ENCODE results near the gene HDAC4. TPM values are rescaled to one million over a fixed set of nuclear protein-coding genes. Genes with fewer than 3 reads are reported as not detected.

Gene HDAC4
- total RNA-seq, 5 donors from 2014 or later (not counting 1 experiment from before 2014, with no cell fraction given) = 44.8 to 80.2 (median 60.9) TPM

DNA sequence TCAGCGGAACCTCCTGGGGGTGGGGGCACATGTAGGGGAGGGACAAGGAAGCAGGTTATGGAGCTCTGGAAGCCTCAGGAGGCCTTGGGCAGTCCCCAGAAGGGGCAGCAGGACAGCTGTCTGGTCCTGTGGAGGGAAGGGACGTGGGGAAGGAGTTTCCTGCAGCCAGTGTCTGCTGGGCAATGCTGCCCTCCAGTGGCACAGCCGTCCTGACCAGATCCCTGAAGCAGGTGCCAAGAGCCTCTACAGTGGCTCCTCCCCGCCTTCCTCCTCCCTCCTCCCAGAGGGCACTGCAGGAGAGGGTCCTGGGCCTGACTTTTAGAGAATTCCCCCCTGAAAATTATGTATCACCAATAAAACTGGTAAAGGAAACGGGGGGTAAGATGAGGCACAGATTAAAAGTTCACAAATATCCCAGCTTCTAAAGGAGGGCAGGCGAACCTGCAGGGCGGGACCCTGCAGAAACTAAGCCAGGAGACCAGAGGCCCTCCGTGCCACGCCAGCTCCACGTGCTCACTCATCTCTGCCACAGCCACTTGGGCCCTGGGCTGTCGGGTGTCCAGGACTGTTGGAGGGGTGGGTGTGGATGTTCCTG, 294.4 kb downstream of the HDAC4 start:
- Mint-ChIP-seq H3K4me3 (no peak overlapping the region), H3K4me1 (no peaks in the 10 kb centered on the region), H3K27ac (no peak overlapping the region), H3K27me3 (no peaks in the 10 kb centered on the region), H3K36me3 (peaks cover 22% of the 10 kb centered on the region), H3K9me3 (no peaks in the 10 kb centered on the region)
- Histone ChIP-seq H3K27ac (ENCODE audit: low read length) (no peak overlapping the region), H3K27me3 (replicated peaks in 1 of 2; ENCODE audit: control insufficient read depth in 2 of 2, extremely low read depth in 1 of 2, insufficient read depth in 2 of 2, low read length in 1 of 2) (no peaks in the 10 kb centered on the region), H3K4me1 (ENCODE audit: control insufficient read depth in 1 of 2, extremely low read depth in 1 of 2, insufficient read depth in 2 of 2, low read length in 2 of 2) (no peaks in the 10 kb centered on the region), H3K36me3 (ENCODE audit: control insufficient read depth in 2 of 2, extremely low read depth in 1 of 2, insufficient read depth in 1 of 2, low read length in 1 of 2) (peaks cover 40 to 83% of the 10 kb centered on the region in 2 donors), H3K4me3 (ENCODE audit: control insufficient read depth in 1 of 2, extremely low read depth in 1 of 2, low read length in 1 of 2) (no peak overlapping the region), H3K9me3 (no peaks in the 10 kb centered on the region)
- WGBS (ENCODE audit: insufficient coverage) = 72% methylated on average over 5 of the region's 11 CpGs
- ATAC-seq (replicated peaks in 1 of 4) (no peak), DNase-seq (no peak)
- ChIA-PET POLR2A (no interaction called here), CTCF (no interaction called here)

DNA sequence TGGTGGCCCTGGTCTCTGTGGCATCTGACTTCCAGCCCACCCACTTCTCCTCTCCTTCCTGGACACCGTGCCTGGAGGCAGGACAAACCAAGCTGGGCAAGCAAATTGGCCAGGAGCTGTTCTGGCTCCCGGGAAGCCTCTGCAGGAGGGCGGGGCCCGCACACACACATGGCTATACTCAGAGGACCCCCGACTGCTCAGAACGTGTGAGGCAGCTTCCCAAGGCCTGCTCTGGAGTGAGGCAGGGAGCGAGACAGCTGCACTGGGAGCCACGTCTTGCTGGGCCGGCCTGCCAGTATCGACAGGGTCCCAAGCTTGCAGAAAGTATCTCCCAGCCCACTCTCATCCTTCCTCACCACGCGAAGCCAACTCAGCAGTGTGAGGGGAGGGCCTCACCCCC, 295.6 kb downstream of the HDAC4 start:
- peaks cover 43 to 83% of the 10 kb centered on the region in 2 donors for H3K36me3 ChIP-seq (ENCODE audit: control insufficient read depth in 2 of 2, extremely low read depth in 1 of 2, insufficient read depth in 1 of 2, low read length in 1 of 2)
- no peaks in the 10 kb centered on the region for H3K27me3 ChIP-seq (replicated peaks in 1 of 2; ENCODE audit: control insufficient read depth in 2 of 2, extremely low read depth in 1 of 2, insufficient read depth in 2 of 2, low read length in 1 of 2)
- H3K9me3 Mint-ChIP-seq = no peaks in the 10 kb centered on the region
- no peak overlapping the region for H3K27ac Mint-ChIP-seq
- ChIA-PET POLR2A (no interaction called here), CTCF (no interaction called here)
- H3K4me1 ChIP-seq (ENCODE audit: control insufficient read depth in 1 of 2, extremely low read depth in 1 of 2, insufficient read depth in 2 of 2, low read length in 2 of 2) = no peaks in the 10 kb centered on the region
- H3K9me3 ChIP-seq = no peaks in the 10 kb centered on the region
- WGBS (ENCODE audit: insufficient coverage) = 96% methylated on average over 9 of the region's 12 CpGs
- no peak overlapping the region for H3K4me3 ChIP-seq (ENCODE audit: control insufficient read depth in 1 of 2, extremely low read depth in 1 of 2, low read length in 1 of 2)
- no peaks in the 10 kb centered on the region for H3K4me1 Mint-ChIP-seq
- no peak overlapping the region for H3K27ac ChIP-seq (ENCODE audit: low read length)
- ATAC-seq (replicated peaks in 1 of 4) = no peak
- no peak overlapping the region for H3K4me3 Mint-ChIP-seq
- no peaks in the 10 kb centered on the region for H3K27me3 Mint-ChIP-seq
- no peak for DNase-seq
- H3K36me3 Mint-ChIP-seq = peaks cover 27% of the 10 kb centered on the region

DNA sequence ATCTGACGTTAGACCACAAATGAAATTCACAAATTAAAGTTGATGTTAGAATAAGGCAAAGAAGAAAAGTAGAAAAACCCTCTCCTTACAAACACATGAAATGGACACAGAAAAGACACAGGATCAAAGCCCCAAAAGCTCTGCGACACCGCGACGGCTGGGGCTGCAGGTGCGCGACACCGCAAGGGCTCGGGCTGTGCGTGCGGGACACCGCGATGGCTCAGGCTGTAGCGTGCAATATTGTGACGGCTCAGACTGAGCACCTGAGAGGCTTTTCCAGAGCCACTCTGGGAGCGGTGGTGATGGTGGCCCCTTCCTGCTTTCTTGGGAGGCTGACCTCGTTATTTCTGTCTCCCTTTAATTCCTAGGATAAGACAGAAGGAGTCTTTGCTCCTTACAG, 296.0 kb downstream of the HDAC4 start:
- ChIA-PET CTCF (no interaction called here), POLR2A (no interaction called here)
- Histone ChIP-seq H3K4me3 (ENCODE audit: control insufficient read depth in 1 of 2, extremely low read depth in 1 of 2, low read length in 1 of 2) (no peak overlapping the region), H3K9me3 (no peaks in the 10 kb centered on the region), H3K27me3 (replicated peaks in 1 of 2; ENCODE audit: control insufficient read depth in 2 of 2, extremely low read depth in 1 of 2, insufficient read depth in 2 of 2, low read length in 1 of 2) (no peaks in the 10 kb centered on the region), H3K27ac (ENCODE audit: low read length) (no peak overlapping the region), H3K36me3 (ENCODE audit: control insufficient read depth in 2 of 2, extremely low read depth in 1 of 2, insufficient read depth in 1 of 2, low read length in 1 of 2) (peaks cover 44 to 84% of the 10 kb centered on the region in 2 donors), H3K4me1 (ENCODE audit: control insufficient read depth in 1 of 2, extremely low read depth in 1 of 2, insufficient read depth in 2 of 2, low read length in 2 of 2) (no peaks in the 10 kb centered on the region)
- no peak overlapping the region for H3K27ac Mint-ChIP-seq
- DNase-seq = no peak
- H3K27me3 Mint-ChIP-seq = no peaks in the 10 kb centered on the region
- H3K4me1 Mint-ChIP-seq = no peaks in the 10 kb centered on the region
- H3K4me3 Mint-ChIP-seq = no peak overlapping the region
- no peaks in the 10 kb centered on the region for H3K9me3 Mint-ChIP-seq
- H3K36me3 Mint-ChIP-seq = peaks cover 25% of the 10 kb centered on the region
- no peak for ATAC-seq (replicated peaks in 1 of 4)
- 97% methylated on average over 16 of the region's 17 CpGs for WGBS (ENCODE audit: insufficient coverage)

DNA sequence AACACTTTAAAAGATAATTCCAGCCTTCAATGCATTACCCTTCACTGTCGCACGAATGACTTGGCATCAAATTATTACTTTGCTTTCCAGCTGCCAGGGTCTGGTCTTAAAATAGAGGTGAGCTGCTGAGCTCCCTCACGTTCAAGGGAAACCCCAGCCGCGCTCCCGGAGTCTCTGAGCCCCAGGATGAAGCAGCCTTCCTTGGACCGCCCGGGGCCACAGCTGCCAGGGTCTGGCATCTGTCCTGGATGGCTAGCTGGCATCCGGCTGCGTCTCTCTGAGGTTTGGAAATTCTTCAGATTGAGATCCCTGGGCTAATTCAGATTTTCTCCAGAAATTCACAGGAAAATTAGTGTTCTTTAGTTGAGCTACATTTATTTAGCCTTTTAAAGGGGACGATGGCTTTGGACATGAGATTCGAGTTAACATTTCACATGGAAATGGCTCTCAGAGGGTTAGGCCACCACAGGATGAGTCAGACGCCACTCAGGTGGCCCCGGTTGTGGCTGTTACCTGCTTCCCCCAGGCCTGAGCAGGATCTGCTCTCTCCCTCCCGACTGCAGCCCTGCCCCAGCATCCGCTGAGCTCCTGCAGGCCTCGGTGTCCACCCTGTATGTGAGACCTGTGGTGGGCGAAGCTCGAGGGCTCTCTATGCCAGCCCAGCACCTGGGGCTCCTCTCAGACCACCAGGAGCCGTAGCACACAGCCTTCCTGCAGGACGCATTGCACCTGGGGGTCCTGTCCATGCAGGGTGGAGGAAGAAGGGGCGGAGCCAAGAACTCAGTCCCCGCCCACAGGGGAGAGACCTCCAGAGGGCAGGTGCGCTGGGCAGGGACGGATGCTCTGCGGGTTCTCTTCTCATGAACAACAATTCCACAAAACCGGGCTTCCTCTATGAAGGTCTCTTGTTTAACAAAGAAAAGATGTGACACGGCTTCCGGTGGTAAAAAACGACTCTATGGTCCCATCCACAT, 297.4 kb downstream of the HDAC4 start:
- Mint-ChIP-seq H3K36me3 (peaks cover 25% of the 10 kb centered on the region), H3K27ac (no peak overlapping the region), H3K9me3 (no peaks in the 10 kb centered on the region), H3K4me1 (no peaks in the 10 kb centered on the region), H3K27me3 (no peaks in the 10 kb centered on the region), H3K4me3 (no peak overlapping the region)
- ChIA-PET POLR2A (no interaction called here), CTCF (interaction anchor here in 1 of 2 donors (0.6 kb wide), 1 partner anchor 1516 kb away, joined by 3 read pairs; no protein-coding TSS in a partner anchor)
- Histone ChIP-seq H3K4me1 (ENCODE audit: control insufficient read depth in 1 of 2, extremely low read depth in 1 of 2, insufficient read depth in 2 of 2, low read length in 2 of 2) (no peaks in the 10 kb centered on the region), H3K27me3 (replicated peaks in 1 of 2; ENCODE audit: control insufficient read depth in 2 of 2, extremely low read depth in 1 of 2, insufficient read depth in 2 of 2, low read length in 1 of 2) (no peaks in the 10 kb centered on the region), H3K36me3 (ENCODE audit: control insufficient read depth in 2 of 2, extremely low read depth in 1 of 2, insufficient read depth in 1 of 2, low read length in 1 of 2) (peaks cover 43 to 74% of the 10 kb centered on the region in 2 donors), H3K27ac (ENCODE audit: low read length) (no peak overlapping the region), H3K4me3 (ENCODE audit: control insufficient read depth in 1 of 2, extremely low read depth in 1 of 2, low read length in 1 of 2) (no peak overlapping the region), H3K9me3 (no peaks in the 10 kb centered on the region)
- ATAC-seq (replicated peaks in 1 of 4) (no peak), DNase-seq (no peak)
- WGBS (ENCODE audit: insufficient coverage) = 97% methylated on average over 19 of the region's 30 CpGs

DNA sequence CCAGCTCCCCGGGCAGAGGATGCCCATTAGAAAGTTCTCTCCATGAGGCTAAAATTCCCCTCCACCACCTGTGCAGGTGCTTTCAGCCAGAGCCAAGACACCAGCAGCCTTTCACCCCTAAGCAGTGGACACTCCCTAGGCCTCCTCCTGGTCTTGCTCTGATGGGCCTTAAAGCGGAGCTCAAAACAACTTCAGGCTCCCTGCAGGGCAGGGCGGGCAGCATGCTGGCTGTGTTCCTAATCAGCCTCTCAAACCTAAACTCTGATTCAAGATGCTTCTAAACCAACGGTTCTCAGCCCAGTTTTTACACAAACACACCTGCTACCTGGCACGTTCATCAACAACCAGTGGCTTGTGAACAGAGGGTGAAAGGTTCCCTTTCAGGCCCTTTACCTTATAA, 298.6 kb downstream of the HDAC4 start:
- ChIA-PET CTCF (interaction anchor here in 1 of 2 donors (0.6 kb wide), 1 partner anchor 1514 kb away, joined by 3 read pairs; no protein-coding TSS in a partner anchor), POLR2A (no interaction called here)
- H3K9me3 ChIP-seq = no peaks in the 10 kb centered on the region
- no peaks in the 10 kb centered on the region for H3K4me1 ChIP-seq (ENCODE audit: control insufficient read depth in 1 of 2, extremely low read depth in 1 of 2, insufficient read depth in 2 of 2, low read length in 2 of 2)
- no peaks in the 10 kb centered on the region for H3K9me3 Mint-ChIP-seq
- no peak overlapping the region for H3K27ac ChIP-seq (ENCODE audit: low read length)
- peaks cover 25% of the 10 kb centered on the region for H3K36me3 Mint-ChIP-seq
- no peaks in the 10 kb centered on the region for H3K27me3 ChIP-seq (replicated peaks in 1 of 2; ENCODE audit: control insufficient read depth in 2 of 2, extremely low read depth in 1 of 2, insufficient read depth in 2 of 2, low read length in 1 of 2)
- peaks cover 43 to 64% of the 10 kb centered on the region in 2 donors for H3K36me3 ChIP-seq (ENCODE audit: control insufficient read depth in 2 of 2, extremely low read depth in 1 of 2, insufficient read depth in 1 of 2, low read length in 1 of 2)
- H3K27me3 Mint-ChIP-seq = no peaks in the 10 kb centered on the region
- H3K4me3 Mint-ChIP-seq = no peak overlapping the region
- no peak for DNase-seq
- ATAC-seq (replicated peaks in 1 of 4) = no peak
- 94% methylated on average over 3 of the region's 5 CpGs for WGBS (ENCODE audit: insufficient coverage)
- H3K4me3 ChIP-seq (ENCODE audit: control insufficient read depth in 1 of 2, extremely low read depth in 1 of 2, low read length in 1 of 2) = no peak overlapping the region
- H3K27ac Mint-ChIP-seq = no peak overlapping the region
- no peaks in the 10 kb centered on the region for H3K4me1 Mint-ChIP-seq

DNA sequence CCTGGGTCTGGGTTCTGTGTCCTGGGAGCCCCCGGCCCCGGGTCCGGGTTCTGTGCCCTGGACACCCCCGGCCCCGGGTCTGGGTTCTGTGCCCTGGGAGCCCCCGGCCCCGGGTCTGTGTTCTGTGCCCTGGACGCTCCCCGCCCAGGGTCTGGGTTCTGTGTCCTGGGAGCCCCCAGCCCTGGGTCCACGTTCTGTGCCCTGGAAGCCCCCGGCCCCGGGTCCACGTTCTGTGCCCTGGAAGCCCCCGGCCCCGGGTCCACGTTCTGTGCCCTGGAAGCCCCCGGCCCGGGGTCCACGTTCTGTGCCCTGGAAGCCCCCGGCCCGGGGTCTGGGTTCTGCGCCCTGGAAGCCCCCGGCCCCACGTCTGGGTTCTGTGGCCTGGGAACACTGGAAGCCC, 299.0 kb downstream of the HDAC4 start:
- H3K27me3 Mint-ChIP-seq = no peaks in the 10 kb centered on the region
- DNase-seq (no peak), ATAC-seq (replicated peaks in 1 of 4) (no peak)
- H3K4me1 Mint-ChIP-seq = no peaks in the 10 kb centered on the region
- POLR2A ChIA-PET = no interaction called here
- H3K27ac Mint-ChIP-seq = no peak overlapping the region
- CTCF ChIA-PET = no interaction called here
- no peak overlapping the region for H3K4me3 Mint-ChIP-seq
- Histone ChIP-seq H3K27ac (ENCODE audit: low read length) (no peak overlapping the region), H3K4me1 (ENCODE audit: control insufficient read depth in 1 of 2, extremely low read depth in 1 of 2, insufficient read depth in 2 of 2, low read length in 2 of 2) (no peaks in the 10 kb centered on the region), H3K27me3 (replicated peaks in 1 of 2; ENCODE audit: control insufficient read depth in 2 of 2, extremely low read depth in 1 of 2, insufficient read depth in 2 of 2, low read length in 1 of 2) (no peaks in the 10 kb centered on the region), H3K4me3 (ENCODE audit: control insufficient read depth in 1 of 2, extremely low read depth in 1 of 2, low read length in 1 of 2) (no peak overlapping the region), H3K9me3 (no peaks in the 10 kb centered on the region), H3K36me3 (ENCODE audit: control insufficient read depth in 2 of 2, extremely low read depth in 1 of 2, insufficient read depth in 1 of 2, low read length in 1 of 2) (peaks cover 43 to 60% of the 10 kb centered on the region in 2 donors)
- WGBS (ENCODE audit: insufficient coverage) = 94% methylated on average over 20 of the region's 24 CpGs
- peaks cover 25% of the 10 kb centered on the region for H3K36me3 Mint-ChIP-seq
- H3K9me3 Mint-ChIP-seq = no peaks in the 10 kb centered on the region

All from T-cell (primary cell).